ENCODE measurements around the gene ACOX3.

Gene ACOX3

GRCh38 chr4:8345053-8345945 lies 95.2 kb downstream of the ACOX3 start:
- H3K4me3 ChIP-seq (ENCODE audit: low read length, poor library complexity, severe bottlenecking): no peak overlapping the region

GRCh38 chr4:8344377-8344776 lies 96.1 kb downstream of the ACOX3 start:
- TF ChIP-seq, protein P1, sequence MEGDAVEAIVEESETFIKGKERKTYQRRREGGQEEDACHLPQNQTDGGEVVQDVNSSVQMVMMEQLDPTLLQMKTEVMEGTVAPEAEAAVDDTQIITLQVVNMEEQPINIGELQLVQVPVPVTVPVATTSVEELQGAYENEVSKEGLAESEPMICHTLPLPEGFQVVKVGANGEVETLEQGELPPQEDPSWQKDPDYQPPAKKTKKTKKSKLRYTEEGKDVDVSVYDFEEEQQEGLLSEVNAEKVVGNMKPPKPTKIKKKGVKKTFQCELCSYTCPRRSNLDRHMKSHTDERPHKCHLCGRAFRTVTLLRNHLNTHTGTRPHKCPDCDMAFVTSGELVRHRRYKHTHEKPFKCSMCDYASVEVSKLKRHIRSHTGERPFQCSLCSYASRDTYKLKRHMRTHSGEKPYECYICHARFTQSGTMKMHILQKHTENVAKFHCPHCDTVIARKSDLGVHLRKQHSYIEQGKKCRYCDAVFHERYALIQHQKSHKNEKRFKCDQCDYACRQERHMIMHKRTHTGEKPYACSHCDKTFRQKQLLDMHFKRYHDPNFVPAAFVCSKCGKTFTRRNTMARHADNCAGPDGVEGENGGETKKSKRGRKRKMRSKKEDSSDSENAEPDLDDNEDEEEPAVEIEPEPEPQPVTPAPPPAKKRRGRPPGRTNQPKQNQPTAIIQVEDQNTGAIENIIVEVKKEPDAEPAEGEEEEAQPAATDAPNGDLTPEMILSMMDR (conservative IDR thresholded peaks at IDR 0.05; ENCODE audit: low read length): no peak
- TF ChIP-seq EZH2phosphoT487 (IDR thresholded peaks at IDR 0.05; ENCODE audit: borderline replicate concordance): no peak
- no peaks in the 10 kb centered on the region for H3K79me2 ChIP-seq (ENCODE audit: insufficient read depth, low read length)
- no peak overlapping the region for H3K4me3 ChIP-seq (ENCODE audit: low read length, poor library complexity, severe bottlenecking)
- no peak overlapping the region for H3K9ac ChIP-seq (ENCODE audit: low read depth, low read length, poor library complexity, severe bottlenecking)
- H3K4me2 ChIP-seq (ENCODE audit: low read depth, low read length, poor library complexity, severe bottlenecking): no peak overlapping the region
- no peaks in the 10 kb centered on the region for H4K20me1 ChIP-seq (ENCODE audit: insufficient read depth, low read length, poor library complexity, severe bottlenecking)
- no peaks in the 10 kb centered on the region for H3K4me1 ChIP-seq (ENCODE audit: insufficient read depth, low read length, poor library complexity, severe bottlenecking)
- H2AFZ ChIP-seq (ENCODE audit: low read length): no peak overlapping the region
- no peaks in the 10 kb centered on the region for H3K9me2 ChIP-seq (replicated peaks; ENCODE audit: low read depth, low read length)
- no peaks in the 10 kb centered on the region; the same call in 1 of the 2 replicates for H3K9me3 ChIP-seq (ENCODE audit: insufficient read depth, low read depth, low read length)
- no peaks in the 10 kb centered on the region for H3K27me3 ChIP-seq (ENCODE audit: insufficient read depth, low read length, poor library complexity, severe bottlenecking)
- no peaks in the 10 kb centered on the region for H3F3A ChIP-seq (ENCODE audit: low read depth)
- H3K36me3 ChIP-seq (ENCODE audit: insufficient read depth, low read length): no peaks in the 10 kb centered on the region

More at GRCh38 chr4:8345053-8345945, 95.2 kb downstream of the ACOX3 start:
- H2AFZ ChIP-seq (ENCODE audit: low read length): no peak overlapping the region
- H3K9me2 ChIP-seq (replicated peaks; ENCODE audit: low read depth, low read length): no peaks in the 10 kb centered on the region
- no peaks in the 10 kb centered on the region for H3K4me1 ChIP-seq (ENCODE audit: insufficient read depth, low read length, poor library complexity, severe bottlenecking)
- H3F3A ChIP-seq (ENCODE audit: low read depth): no peaks in the 10 kb centered on the region
- no peaks in the 10 kb centered on the region for H3K79me2 ChIP-seq (ENCODE audit: insufficient read depth, low read length)
- TF ChIP-seq EZH2phosphoT487 (IDR thresholded peaks at IDR 0.05; ENCODE audit: borderline replicate concordance): no peak
- TF ChIP-seq, protein P1 (conservative IDR thresholded peaks at IDR 0.05; ENCODE audit: low read length): no peak
- H4K20me1 ChIP-seq (ENCODE audit: insufficient read depth, low read length, poor library complexity, severe bottlenecking): no peaks in the 10 kb centered on the region
- H3K9ac ChIP-seq (ENCODE audit: low read depth, low read length, poor library complexity, severe bottlenecking): no peak overlapping the region
- no peaks in the 10 kb centered on the region; the same call in 1 of the 2 replicates for H3K9me3 ChIP-seq (ENCODE audit: insufficient read depth, low read depth, low read length)
- H3K4me2 ChIP-seq (ENCODE audit: low read depth, low read length, poor library complexity, severe bottlenecking): no peak overlapping the region
- no peaks in the 10 kb centered on the region for H3K36me3 ChIP-seq (ENCODE audit: insufficient read depth, low read length)
- no peaks in the 10 kb centered on the region for H3K27me3 ChIP-seq (ENCODE audit: insufficient read depth, low read length, poor library complexity, severe bottlenecking)

- Histone ChIP-seq H3K9me2 (replicated peaks; ENCODE audit: low read depth, low read length) (no peaks in the 10 kb centered on the region), H2AFZ (ENCODE audit: low read length) (no peak overlapping the region), H3K4me1 (ENCODE audit: insufficient read depth, low read length, poor library complexity, severe bottlenecking) (no peaks in the 10 kb centered on the region), H3K9me3 (ENCODE audit: insufficient read depth, low read depth, low read length) (no peaks in the 10 kb centered on the region; the same call in 1 of the 2 replicates), H3K9ac (ENCODE audit: low read depth, low read length, poor library complexity, severe bottlenecking) (no peak overlapping the region), H3K4me3 (ENCODE audit: low read length, poor library complexity, severe bottlenecking) (no peak overlapping the region), H4K20me1 (ENCODE audit: insufficient read depth, low read length, poor library complexity, severe bottlenecking) (no peaks in the 10 kb centered on the region), H3K79me2 (ENCODE audit: insufficient read depth, low read length) (no peaks in the 10 kb centered on the region), H3K27me3 (ENCODE audit: insufficient read depth, low read length, poor library complexity, severe bottlenecking) (no peaks in the 10 kb centered on the region), H3K36me3 (ENCODE audit: insufficient read depth, low read length) (no peaks in the 10 kb centered on the region), H3K4me2 (ENCODE audit: low read depth, low read length, poor library complexity, severe bottlenecking) (no peak overlapping the region), H3F3A (ENCODE audit: low read depth) (no peaks in the 10 kb centered on the region)
- no peak for TF ChIP-seq EZH2phosphoT487 (IDR thresholded peaks at IDR 0.05; ENCODE audit: borderline replicate concordance)
- TF ChIP-seq, protein P1 (conservative IDR thresholded peaks at IDR 0.05; ENCODE audit: low read length): no peak
Measured at GRCh38 chr4:8343967-8344331, 96.6 kb downstream of the ACOX3 start.
